Mesothelial cell of epicardium (in vitro differentiated cells): ENCODE data around the gene RBM33. TPM values are rescaled to one million over a fixed set of nuclear protein-coding genes. Genes with fewer than 3 reads are reported as not detected.

ENCODE experiments used
- DNase-seq, 2 experiments: peaks; one replicate each; pipeline ENCODE4 v3.0.0; 2021; ENCODE audit warnings: low spot score in 2 of 2; ENCODE audit not compliant: unreplicated experiment in 2 of 2
- H3K27ac Mint-ChIP-seq: 2 replicates; pipeline ENCODE4 v1.8.0; 2021; ENCODE audit warnings: mixed read lengths
- H3K27me3 Mint-ChIP-seq: 2 replicates; pipeline ENCODE4 v1.8.0; 2021; ENCODE audit warnings: low read depth, mixed read lengths
- H3K36me3 Mint-ChIP-seq: 2 replicates; pipeline ENCODE4 v1.8.0; 2021; ENCODE audit warnings: mixed read lengths
- H3K4me1 Mint-ChIP-seq: 2 replicates; pipeline ENCODE4 v1.8.0; 2021; ENCODE audit warnings: mixed read lengths
- H3K4me3 Mint-ChIP-seq: 2 replicates; pipeline ENCODE4 v1.8.0; 2021; ENCODE audit warnings: mild to moderate bottlenecking, moderate library complexity, mixed read lengths
- H3K9me3 Mint-ChIP-seq: 2 replicates; pipeline ENCODE4 v1.8.0; 2021; ENCODE audit warnings: mixed read lengths
- total RNA-seq: library from RNA; stranded (reverse); gene quantifications from 3 replicates; pipeline ENCODE4 v1.2.1, GENCODE V29; 2021
- TF ChIP-seq, protein P1 (sequence below): fragments of 200-600 bp; sonication (generic); IDR thresholded peaks from one replicate; pipeline ENCODE4 v1.5.0; 2021; ENCODE audit warnings: antibody characterized with exemption; ENCODE audit not compliant: unreplicated experiment

Gene RBM33
- total RNA-seq, 1 donor from 2014 or later, result 83.4 TPM

DNA sequence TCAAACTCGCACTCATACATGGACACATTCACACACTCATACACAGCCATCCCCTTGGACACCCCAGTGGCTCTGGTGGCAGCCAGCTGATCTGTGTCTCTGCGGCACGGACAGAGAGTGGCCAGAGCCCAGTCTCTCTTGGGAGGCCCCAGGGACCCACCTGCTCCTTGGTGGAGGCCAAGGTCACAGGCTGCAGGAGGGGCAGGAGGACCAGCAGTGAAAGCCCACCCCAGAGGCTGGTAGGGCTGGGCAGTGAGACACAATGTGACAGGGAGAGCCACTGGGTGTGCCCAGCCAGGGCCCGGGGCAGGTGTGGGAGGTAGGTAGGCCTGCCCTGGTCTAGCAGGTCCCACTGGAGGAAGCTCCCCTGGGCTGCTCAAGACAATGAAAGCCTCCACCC is 149.3 kb downstream of the RBM33 start:
- H3K27me3 Mint-ChIP-seq, result peaks cover 43% of the 10 kb centered on the region

DNA sequence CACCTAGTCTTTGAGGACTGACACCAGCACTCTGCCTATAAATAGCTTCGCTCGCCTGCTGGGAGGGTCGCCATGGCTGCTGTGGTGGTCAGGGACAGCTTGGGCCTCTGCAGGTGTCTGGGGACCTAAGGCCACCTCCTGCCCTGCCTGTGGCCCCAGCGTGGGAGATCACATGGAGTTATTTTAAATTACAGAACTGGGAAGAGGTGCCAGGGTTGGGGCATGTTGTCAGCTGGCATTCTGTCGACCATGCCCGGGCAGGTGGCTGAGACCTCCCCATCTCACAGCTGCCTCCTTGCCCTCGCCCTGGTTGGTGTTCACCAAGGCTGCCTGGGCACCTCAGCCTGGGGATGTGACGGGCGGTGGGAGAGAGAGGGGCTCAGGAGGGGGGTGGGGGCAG is 149.7 kb downstream of the RBM33 start:
- no peak for DNase-seq
- TF ChIP-seq, protein P1, sequence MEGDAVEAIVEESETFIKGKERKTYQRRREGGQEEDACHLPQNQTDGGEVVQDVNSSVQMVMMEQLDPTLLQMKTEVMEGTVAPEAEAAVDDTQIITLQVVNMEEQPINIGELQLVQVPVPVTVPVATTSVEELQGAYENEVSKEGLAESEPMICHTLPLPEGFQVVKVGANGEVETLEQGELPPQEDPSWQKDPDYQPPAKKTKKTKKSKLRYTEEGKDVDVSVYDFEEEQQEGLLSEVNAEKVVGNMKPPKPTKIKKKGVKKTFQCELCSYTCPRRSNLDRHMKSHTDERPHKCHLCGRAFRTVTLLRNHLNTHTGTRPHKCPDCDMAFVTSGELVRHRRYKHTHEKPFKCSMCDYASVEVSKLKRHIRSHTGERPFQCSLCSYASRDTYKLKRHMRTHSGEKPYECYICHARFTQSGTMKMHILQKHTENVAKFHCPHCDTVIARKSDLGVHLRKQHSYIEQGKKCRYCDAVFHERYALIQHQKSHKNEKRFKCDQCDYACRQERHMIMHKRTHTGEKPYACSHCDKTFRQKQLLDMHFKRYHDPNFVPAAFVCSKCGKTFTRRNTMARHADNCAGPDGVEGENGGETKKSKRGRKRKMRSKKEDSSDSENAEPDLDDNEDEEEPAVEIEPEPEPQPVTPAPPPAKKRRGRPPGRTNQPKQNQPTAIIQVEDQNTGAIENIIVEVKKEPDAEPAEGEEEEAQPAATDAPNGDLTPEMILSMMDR, result no peak
- H3K4me1 Mint-ChIP-seq, result no peaks in the 10 kb centered on the region
- H3K27me3 Mint-ChIP-seq, result peaks cover 43% of the 10 kb centered on the region
- H3K4me3 Mint-ChIP-seq, result no peak overlapping the region
- H3K9me3 Mint-ChIP-seq, result peaks cover 4% of the 10 kb centered on the region
- no peaks in the 10 kb centered on the region for H3K36me3 Mint-ChIP-seq
- no peak overlapping the region for H3K27ac Mint-ChIP-seq

More for the DNA sequence above, 149.3 kb downstream of the RBM33 start:
- TF ChIP-seq, protein P1, result no peak
- Mint-ChIP-seq H3K27ac (no peak overlapping the region), H3K4me1 (no peaks in the 10 kb centered on the region), H3K9me3 (peaks cover 4% of the 10 kb centered on the region), H3K36me3 (no peaks in the 10 kb centered on the region), H3K4me3 (no peak overlapping the region)
- no peak for DNase-seq

DNA sequence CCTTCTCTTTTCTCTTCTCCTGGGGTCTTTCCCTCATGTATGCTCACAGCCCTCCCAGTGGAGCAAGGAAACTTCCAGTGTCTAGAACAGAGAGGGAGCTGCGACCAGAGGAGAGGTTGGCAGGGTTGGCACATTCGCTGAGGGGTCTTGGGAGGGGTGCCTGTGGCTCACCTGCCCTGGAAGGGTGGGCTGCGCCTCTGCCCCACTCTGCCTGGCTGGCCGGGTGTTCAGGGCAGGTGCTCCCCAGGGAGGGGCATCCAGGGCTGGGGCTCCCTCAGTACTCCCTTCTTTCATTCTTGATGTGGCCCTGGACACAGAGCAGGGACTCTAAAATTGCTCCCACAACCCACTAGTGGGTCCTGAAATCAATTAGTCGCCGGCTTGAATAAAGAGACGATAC is 150.9 kb downstream of the RBM33 start:
- Mint-ChIP-seq H3K36me3 (no peaks in the 10 kb centered on the region), H3K4me3 (no peak overlapping the region), H3K27ac (no peak overlapping the region), H3K4me1 (no peaks in the 10 kb centered on the region), H3K9me3 (peaks cover 4% of the 10 kb centered on the region), H3K27me3 (peaks cover 52% of the 10 kb centered on the region)
- TF ChIP-seq, protein P1, result no peak
- no peak for DNase-seq

DNA sequence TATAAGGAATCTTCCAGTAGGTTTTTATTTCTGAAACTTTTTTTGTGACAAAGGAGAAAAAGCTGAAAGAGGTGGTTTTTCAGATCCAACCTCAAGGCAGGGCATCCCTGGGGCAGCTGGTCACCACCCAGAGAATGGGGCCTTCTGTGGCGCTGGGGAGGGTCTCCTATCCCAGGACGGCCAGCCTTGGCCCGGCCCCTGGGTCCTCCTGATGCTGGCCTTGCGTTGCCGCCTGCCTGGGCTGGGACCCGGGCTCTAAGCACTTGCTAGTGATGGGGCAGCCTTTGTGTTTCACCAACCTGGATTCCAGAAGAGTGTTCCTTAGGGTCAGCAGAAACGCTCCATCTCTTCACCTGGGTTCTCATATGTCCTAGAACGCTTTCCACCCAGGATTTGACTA is 151.5 kb downstream of the RBM33 start:
- Mint-ChIP-seq H3K27me3 (peaks cover 58% of the 10 kb centered on the region), H3K27ac (no peak overlapping the region), H3K4me1 (no peaks in the 10 kb centered on the region), H3K36me3 (no peaks in the 10 kb centered on the region), H3K4me3 (no peak overlapping the region), H3K9me3 (peaks cover 4% of the 10 kb centered on the region)
- TF ChIP-seq, protein P1, result no peak
- no peak for DNase-seq

DNA sequence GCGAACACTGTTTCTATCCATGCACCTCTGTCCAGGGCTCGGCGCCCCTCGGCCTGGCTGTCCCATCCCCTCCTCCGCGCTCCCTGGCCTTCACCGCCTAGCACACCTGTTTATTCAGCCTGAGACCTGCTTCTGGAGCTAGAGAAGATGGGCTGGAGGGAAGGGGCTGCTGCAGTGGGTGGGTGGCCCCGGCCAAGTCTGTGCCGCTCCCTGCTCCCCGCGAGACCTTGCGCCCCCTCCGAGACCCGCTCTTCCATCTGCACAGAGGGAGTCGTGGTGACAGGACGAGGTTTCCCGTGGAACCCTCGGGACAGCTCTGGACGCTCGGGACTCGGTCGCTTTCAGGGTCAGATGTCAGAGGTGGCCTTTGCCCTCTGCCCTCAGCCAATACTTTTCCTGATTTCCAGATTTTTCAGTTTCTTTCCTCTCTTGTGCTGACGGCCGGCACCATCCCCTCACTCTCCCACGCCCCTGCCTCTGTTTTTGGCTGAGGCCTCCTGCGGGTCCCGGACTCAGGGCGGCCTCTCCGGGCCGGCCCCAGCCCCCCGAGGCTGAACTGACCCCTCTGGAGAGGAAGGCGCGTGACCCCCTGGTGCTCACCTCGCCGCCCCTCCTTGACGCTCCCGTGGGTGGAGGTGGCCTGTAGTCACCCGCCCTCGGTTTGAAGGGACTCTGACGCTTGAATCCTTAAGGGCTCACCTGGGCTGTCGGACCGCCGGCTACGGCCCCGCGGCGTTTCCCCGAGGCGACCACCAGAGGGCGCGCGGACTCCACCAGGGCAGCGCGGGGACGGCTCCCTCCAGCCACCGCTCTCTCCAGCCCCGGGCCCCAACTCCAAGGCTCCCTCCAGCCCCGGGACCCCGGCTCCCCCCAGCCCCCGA is 152.2 kb downstream of the RBM33 start:
- no peak overlapping the region for H3K27ac Mint-ChIP-seq
- H3K4me3 Mint-ChIP-seq, result no peak overlapping the region
- H3K27me3 Mint-ChIP-seq, result peaks cover 60% of the 10 kb centered on the region
- H3K4me1 Mint-ChIP-seq, result no peaks in the 10 kb centered on the region
- peak; percentile 61 to 90 for DNase-seq
- TF ChIP-seq, protein P1, result peak; percentile 96
- no peaks in the 10 kb centered on the region for H3K36me3 Mint-ChIP-seq
- peaks cover under 1% of the 10 kb centered on the region for H3K9me3 Mint-ChIP-seq
